CD4-positive, alpha-beta T cell (primary cell): ENCODE data around the gene DLG5. TPM values are rescaled to one million over a fixed set of nuclear protein-coding genes. Genes with fewer than 3 reads are reported as not detected.

Experiments used
- ATAC-seq: fragments of 200-7000 bp; cut with Tn5 transposase; one replicate; pipeline ENCODE4 v1.10.0; 2022; ENCODE audit warnings: mild to moderate bottlenecking; ENCODE audit not compliant: poor library complexity
- CTCF ChIA-PET: fragments of 350-600 bp; sonication (Branson Sonifier 250); formaldehyde crosslinking; loops from one replicate; lab custom pipeline; 2021; ENCODE audit warnings: antibody characterized with exemption, inconsistent platforms; lab: Charles Lee
- POLR2A ChIA-PET: fragments of 350-600 bp; sonication (Branson Sonifier 250); formaldehyde crosslinking; loops from one replicate; lab custom pipeline; 2021; ENCODE audit warnings: antibody characterized with exemption, inconsistent platforms; lab: Charles Lee
- DNase-seq, 14 experiments: peaks; one replicate each; pipeline ENCODE4 v3.0.0-alpha.2; 2013 to 2020; ENCODE audit warnings: mixed read lengths in 2 of 14
- H3K27ac ChIP-seq, 2 donors: one replicate each; pipeline versions ENCODE4 v1.5.1 to v1.7.0; 2013; ENCODE audit warnings: low read length in 2 of 2, low read depth in 1 of 2, mild to moderate bottlenecking in 1 of 2
- H3K27me3 ChIP-seq, 2 experiments: 1 replicate in 1 of 2; 2 replicates in 1 of 2; pipeline versions ENCODE4 v1.6.1 to v1.7.0; 2013; ENCODE audit warnings: low read length in 2 of 2, control low read depth in 1 of 2, mild to moderate bottlenecking in 1 of 2, moderate library complexity in 1 of 2; ENCODE audit not compliant: insufficient read depth in 2 of 2, control insufficient read depth in 1 of 2
- H3K36me3 ChIP-seq: one replicate; pipeline ENCODE4 v1.6.1; 2013; ENCODE audit warnings: low read length, control low read depth; ENCODE audit not compliant: insufficient read depth
- H3K4me1 ChIP-seq: one replicate; pipeline ENCODE4 v1.6.1; 2013; ENCODE audit warnings: low read length, control low read depth; ENCODE audit not compliant: insufficient read depth
- H3K4me3 ChIP-seq: one replicate; pipeline ENCODE4 v1.5.1; 2013; ENCODE audit warnings: mild to moderate bottlenecking, low read length, moderate library complexity
- H3K9me3 ChIP-seq, 2 experiments: 1 replicate in 1 of 2; 2 replicates in 1 of 2; pipeline versions ENCODE4 v1.6.1 to v1.7.0; 2013; ENCODE audit warnings: low read length in 2 of 2, mild to moderate bottlenecking in 2 of 2, control low read depth in 1 of 2, moderate library complexity in 1 of 2; ENCODE audit not compliant: control insufficient read depth in 1 of 2, insufficient read depth in 1 of 2
- H3K27ac Mint-ChIP-seq: one replicate; pipeline ENCODE4 v1.8.0; 2020; ENCODE audit warnings: mixed read lengths
- H3K27me3 Mint-ChIP-seq: one replicate; pipeline ENCODE4 v1.8.0; 2021; ENCODE audit warnings: mixed read lengths
- H3K36me3 Mint-ChIP-seq: one replicate; pipeline ENCODE4 v1.8.0; 2021; ENCODE audit warnings: low read depth, mixed read lengths
- H3K4me1 Mint-ChIP-seq: one replicate; pipeline ENCODE4 v1.8.0; 2021; ENCODE audit warnings: low read depth, mixed read lengths
- H3K4me3 Mint-ChIP-seq: one replicate; pipeline ENCODE4 v1.8.0; 2020; ENCODE audit warnings: mild to moderate bottlenecking, mixed read lengths
- H3K9me3 Mint-ChIP-seq: one replicate; pipeline ENCODE4 v1.8.0; 2020; ENCODE audit warnings: mixed read lengths
- CTCF ChIP-seq: fragments of 200-600 bp; IDR thresholded peaks from one replicate; pipeline ENCODE4 v1.8.0; 2022; ENCODE audit warnings: antibody characterized with exemption, mild to moderate bottlenecking
- intact Hi-C, 2 experiments: fragments of 100-400 bp; cut with DNase I in 1 of 2; cut with micrococcal nuclease in 1 of 2; formaldehyde crosslinking; loops; one replicate each; pipeline versions ENCODE4 v1.15.1 to v1.9.0; 2023 to 2025; cut with DNase I, micrococcal nuclease
- total RNA-seq, 174 experiments: library from RNA in 2 of 174; stranded (reverse) in 2 of 174; gene quantifications; one replicate each; pipeline ENCODE4 v1.2.3 and lab custom pipeline; 2021 to 2026

DLG5 gene
- total RNA-seq, 2 experiments from 2014 or later = 7.1 to 7.4 TPM

GRCh38 chr10:77919713-77920108, 6.8 kb downstream of the DLG5 start:
- no peaks in the 10 kb centered on the region for H3K4me1 Mint-ChIP-seq
- Histone ChIP-seq H3K9me3 (no peaks in the 10 kb centered on the region), H3K4me3 (no peak overlapping the region), H3K27ac (no peak overlapping the region), H3K36me3 (no peaks in the 10 kb centered on the region), H3K4me1 (no peaks in the 10 kb centered on the region), H3K27me3 (peaks cover 6 to 7% of the 10 kb centered on the region in 2 experiments)
- ChIA-PET CTCF (no interaction called here), POLR2A (no interaction called here)
- H3K36me3 Mint-ChIP-seq = no peaks in the 10 kb centered on the region
- intact Hi-C loops = no loop called here
- H3K9me3 Mint-ChIP-seq = no peaks in the 10 kb centered on the region
- no peak overlapping the region for H3K4me3 Mint-ChIP-seq
- no peak for TF ChIP-seq CTCF
- no peak overlapping the region for H3K27ac Mint-ChIP-seq
- H3K27me3 Mint-ChIP-seq = peaks cover 49% of the 10 kb centered on the region
- DNase-seq (no peak), ATAC-seq (no peak)

- intact Hi-C loops = no loop called here
- ATAC-seq (no peak), DNase-seq (no peak)
- Histone ChIP-seq H3K27ac (no peak overlapping the region), H3K36me3 (no peaks in the 10 kb centered on the region), H3K4me1 (no peaks in the 10 kb centered on the region), H3K4me3 (no peak overlapping the region), H3K9me3 (no peaks in the 10 kb centered on the region), H3K27me3 (no peaks in the 10 kb centered on the region)
- ChIA-PET CTCF (no interaction called here), POLR2A (no interaction called here)
- no peaks in the 10 kb centered on the region for H3K9me3 Mint-ChIP-seq
- H3K4me1 Mint-ChIP-seq = no peaks in the 10 kb centered on the region
- no peak for TF ChIP-seq CTCF
- H3K4me3 Mint-ChIP-seq = no peak overlapping the region
- H3K36me3 Mint-ChIP-seq = no peaks in the 10 kb centered on the region
- no peak overlapping the region for H3K27ac Mint-ChIP-seq
- peaks cover 12% of the 10 kb centered on the region for H3K27me3 Mint-ChIP-seq
Measured at GRCh38 chr10:77915319-77916105, 11.0 kb downstream of the DLG5 start.

GRCh38 chr10:77913090-77913489, 13.5 kb downstream of the DLG5 start:
- ATAC-seq = no peak
- no peak overlapping the region for H3K4me3 Mint-ChIP-seq
- Histone ChIP-seq H3K27me3 (no peaks in the 10 kb centered on the region), H3K4me3 (no peak overlapping the region), H3K4me1 (no peaks in the 10 kb centered on the region), H3K9me3 (no peaks in the 10 kb centered on the region), H3K36me3 (no peaks in the 10 kb centered on the region), H3K27ac (no peak overlapping the region)
- H3K27me3 Mint-ChIP-seq = no peaks in the 10 kb centered on the region
- H3K9me3 Mint-ChIP-seq = no peaks in the 10 kb centered on the region
- H3K36me3 Mint-ChIP-seq = no peaks in the 10 kb centered on the region
- intact Hi-C loops = no loop called here
- no peaks in the 10 kb centered on the region for H3K4me1 Mint-ChIP-seq
- no peak for TF ChIP-seq CTCF
- H3K27ac Mint-ChIP-seq = no peak overlapping the region
- ChIA-PET CTCF (no interaction called here), POLR2A (no interaction called here)
- no peak for DNase-seq
